ENCODE results near the gene GPHN. TPM values are rescaled to one million over a fixed set of nuclear protein-coding genes. Genes with fewer than 3 reads are reported as not detected.
"Not testable (repeated sequence)": the region's sequence is repeated elsewhere in the genome, so short reads cannot be mapped to it uniquely, and the experiment has no call there.

The GPHN gene
- total RNA-seq, 1 donor, result 7.8 TPM

- no peaks in the 10 kb centered on the region for H3K4me1 ChIP-seq (ENCODE audit: insufficient read depth, low read length)
- no peaks in the 10 kb centered on the region for H3K9me3 ChIP-seq (ENCODE audit: low read depth, low read length)
- H3K27me3 ChIP-seq (ENCODE audit: insufficient read depth, low read length), result no peaks in the 10 kb centered on the region
- no peak overlapping the region for H3K4me3 ChIP-seq (ENCODE audit: low read length)
Observed at GRCh38 chr14:66539034-66539433, 31.1 kb downstream of the GPHN start.

GRCh38 chr14:66540038-66540437 is 32.1 kb downstream of the GPHN start:
- H3K27me3 ChIP-seq (ENCODE audit: insufficient read depth, low read length), result no peaks in the 10 kb centered on the region
- H3K4me3 ChIP-seq (ENCODE audit: low read length), result no peak overlapping the region
- H3K4me1 ChIP-seq (ENCODE audit: insufficient read depth, low read length), result no peaks in the 10 kb centered on the region
- H3K9me3 ChIP-seq (ENCODE audit: low read depth, low read length), result no peaks in the 10 kb centered on the region

- no peaks in the 10 kb centered on the region for H3K4me1 ChIP-seq (ENCODE audit: insufficient read depth, low read length)
- no peaks in the 10 kb centered on the region for H3K27me3 ChIP-seq (ENCODE audit: insufficient read depth, low read length)
- no peak overlapping the region for H3K4me3 ChIP-seq (ENCODE audit: low read length)
- H3K9me3 ChIP-seq (ENCODE audit: low read depth, low read length), result no peaks in the 10 kb centered on the region
Observed at GRCh38 chr14:66541627-66542026, 33.7 kb downstream of the GPHN start.

DNA sequence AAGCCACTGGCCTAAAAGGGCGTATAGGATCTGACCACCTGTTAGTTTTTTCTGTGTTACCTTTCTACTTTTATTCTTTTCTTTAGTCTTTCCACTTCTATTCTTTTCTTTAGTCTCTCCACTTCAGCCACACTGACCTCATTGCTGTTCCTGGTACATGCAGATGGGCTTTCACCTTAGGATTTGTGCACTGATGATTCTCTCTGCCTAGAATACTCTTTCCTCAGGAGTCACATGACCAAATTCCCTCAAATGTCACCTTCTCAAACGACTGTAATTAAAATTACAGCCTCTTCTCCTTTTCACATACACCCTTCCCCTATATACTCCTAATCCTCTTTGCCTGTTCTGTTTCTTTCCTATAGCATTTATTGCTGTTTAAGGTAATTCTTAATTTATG is 36.0 kb downstream of the GPHN start:
- Histone ChIP-seq H3K4me3 (ENCODE audit: low read length) (no peak overlapping the region), H3K4me1 (ENCODE audit: insufficient read depth, low read length) (no peaks in the 10 kb centered on the region), H3K27me3 (ENCODE audit: insufficient read depth, low read length) (no peaks in the 10 kb centered on the region), H3K9me3 (ENCODE audit: low read depth, low read length) (no peaks in the 10 kb centered on the region)

DNA sequence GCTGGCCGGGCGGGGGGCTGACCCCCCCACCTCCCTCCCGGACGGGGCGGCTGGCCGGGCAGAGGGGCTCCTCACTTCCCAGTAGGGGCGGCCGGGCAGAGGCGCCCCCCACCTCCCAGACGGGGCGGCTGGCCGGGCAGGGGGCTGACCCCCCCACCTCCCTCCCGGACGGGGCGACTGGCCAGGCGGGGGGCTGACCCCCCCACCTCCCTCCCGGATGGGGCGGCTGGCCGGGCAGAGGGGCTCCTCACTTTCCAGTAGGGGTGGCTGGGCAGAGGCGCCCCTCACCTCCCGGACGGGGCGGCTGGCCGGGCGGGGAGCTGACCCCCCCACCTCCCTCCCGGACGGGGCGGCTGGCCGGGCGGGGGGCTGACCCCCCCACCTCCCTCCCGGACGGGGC is 37.2 kb downstream of the GPHN start:
- H3K27me3 ChIP-seq (ENCODE audit: insufficient read depth, low read length); H3K9me3 ChIP-seq (ENCODE audit: low read depth, low read length); H3K4me3 ChIP-seq (ENCODE audit: low read length); H3K4me1 ChIP-seq (ENCODE audit: insufficient read depth, low read length): not testable (repeated sequence)

DNA sequence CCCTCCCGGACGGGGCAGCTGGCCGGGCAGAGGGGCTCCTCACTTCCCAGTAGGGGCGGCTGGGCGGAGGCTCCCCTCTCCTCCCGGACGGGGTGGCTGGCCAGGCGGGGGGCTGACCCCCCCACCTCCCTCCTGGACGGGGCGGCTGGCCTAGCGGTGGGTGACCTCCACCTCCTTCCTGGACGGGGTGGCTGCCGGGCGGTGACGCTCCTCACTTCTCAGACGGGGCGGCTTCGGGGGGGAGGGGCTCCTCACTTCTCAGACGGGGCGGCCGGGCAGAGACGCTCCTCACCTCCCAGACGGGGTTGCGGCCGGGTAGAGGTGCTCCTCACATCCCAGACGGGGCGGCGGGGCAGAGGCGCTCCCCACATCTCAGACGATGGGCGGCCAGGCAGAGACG is 37.8 kb downstream of the GPHN start:
- H3K27me3 ChIP-seq (ENCODE audit: insufficient read depth, low read length); H3K9me3 ChIP-seq (ENCODE audit: low read depth, low read length); H3K4me1 ChIP-seq (ENCODE audit: insufficient read depth, low read length); H3K4me3 ChIP-seq (ENCODE audit: low read length): not testable (repeated sequence)

GRCh38 chr14:66563731-66564130 is 55.8 kb downstream of the GPHN start:
- no peaks in the 10 kb centered on the region for H3K4me1 ChIP-seq (ENCODE audit: insufficient read depth, low read length)

DNA sequence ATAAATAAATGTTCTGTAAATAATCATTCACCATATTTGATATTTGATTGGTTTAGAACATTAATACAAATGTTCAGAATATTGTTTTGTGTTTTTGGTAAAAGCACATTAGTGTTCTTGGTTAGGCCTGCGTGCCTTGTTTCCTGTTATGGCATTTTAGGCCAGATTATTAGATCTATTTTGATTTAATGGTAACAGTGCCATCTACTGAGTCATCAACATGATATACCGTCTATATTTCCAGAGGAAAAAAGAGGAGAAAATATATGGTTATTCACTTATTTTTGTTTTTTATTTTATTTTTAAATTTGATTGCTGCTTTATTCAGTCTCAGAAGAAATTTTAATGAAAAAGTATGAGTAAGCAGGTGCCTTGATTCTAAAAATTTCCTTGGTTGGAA is 60.3 kb downstream of the GPHN start:
- no peaks in the 10 kb centered on the region for H3K9me3 ChIP-seq (ENCODE audit: low read depth, low read length)
- no peak overlapping the region for H3K4me3 ChIP-seq (ENCODE audit: low read length)
- H3K27me3 ChIP-seq (ENCODE audit: insufficient read depth, low read length), result no peaks in the 10 kb centered on the region
- H3K4me1 ChIP-seq (ENCODE audit: insufficient read depth, low read length), result no peaks in the 10 kb centered on the region

More at GRCh38 chr14:66563731-66564130, 55.8 kb downstream of the GPHN start:
- Histone ChIP-seq H3K9me3 (ENCODE audit: low read depth, low read length) (no peaks in the 10 kb centered on the region), H3K27me3 (ENCODE audit: insufficient read depth, low read length) (no peaks in the 10 kb centered on the region), H3K4me3 (ENCODE audit: low read length) (no peak overlapping the region)

DNA sequence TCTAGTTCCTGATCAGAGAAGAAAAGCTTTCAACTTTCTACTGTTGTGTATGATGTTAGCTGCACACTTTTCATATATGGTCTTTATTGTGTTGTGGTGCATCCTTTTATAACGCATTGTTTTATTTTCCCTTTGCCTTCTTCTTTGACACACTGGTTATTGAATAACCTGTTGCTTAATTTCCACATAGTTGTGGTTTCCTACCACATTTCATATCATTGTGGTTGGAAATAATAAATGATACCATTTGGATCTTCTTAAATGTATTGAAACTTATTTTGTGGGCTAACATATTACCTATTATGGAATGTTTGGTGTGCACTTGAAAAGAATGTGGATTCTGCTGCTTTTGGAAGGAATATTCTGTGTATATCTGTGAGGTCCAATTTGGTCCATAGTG is 64.9 kb downstream of the GPHN start:
- no peak overlapping the region for H3K4me3 ChIP-seq (ENCODE audit: low read length)
- H3K27me3 ChIP-seq (ENCODE audit: insufficient read depth, low read length), result no peaks in the 10 kb centered on the region
- peaks cover 16% of the 10 kb centered on the region for H3K9me3 ChIP-seq (ENCODE audit: low read depth, low read length)
- H3K4me1 ChIP-seq (ENCODE audit: insufficient read depth, low read length), result no peaks in the 10 kb centered on the region

DNA sequence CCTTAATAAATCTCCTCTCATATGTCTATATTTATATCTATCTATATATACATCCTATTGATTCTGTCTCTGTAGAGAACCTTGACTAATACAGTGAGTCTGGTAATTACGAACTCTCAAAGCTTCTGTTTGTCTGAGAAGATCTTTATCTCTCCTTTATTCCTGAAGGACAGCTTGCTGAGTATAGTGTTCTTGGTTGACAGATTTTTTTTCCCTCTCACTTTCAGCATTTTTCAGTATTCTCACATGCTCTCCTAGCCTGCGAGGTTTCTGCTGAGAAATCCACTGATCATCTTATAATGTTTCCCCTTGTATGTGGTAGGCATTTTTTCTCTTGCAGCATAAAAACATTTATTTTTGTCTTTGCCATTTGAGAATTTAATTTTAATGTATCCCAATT is 67.1 kb downstream of the GPHN start:
- Histone ChIP-seq H3K9me3 (ENCODE audit: low read depth, low read length) (peaks cover 32% of the 10 kb centered on the region), H3K4me1 (ENCODE audit: insufficient read depth, low read length) (no peaks in the 10 kb centered on the region), H3K27me3 (ENCODE audit: insufficient read depth, low read length) (no peaks in the 10 kb centered on the region), H3K4me3 (ENCODE audit: low read length) (no peak overlapping the region)

DNA sequence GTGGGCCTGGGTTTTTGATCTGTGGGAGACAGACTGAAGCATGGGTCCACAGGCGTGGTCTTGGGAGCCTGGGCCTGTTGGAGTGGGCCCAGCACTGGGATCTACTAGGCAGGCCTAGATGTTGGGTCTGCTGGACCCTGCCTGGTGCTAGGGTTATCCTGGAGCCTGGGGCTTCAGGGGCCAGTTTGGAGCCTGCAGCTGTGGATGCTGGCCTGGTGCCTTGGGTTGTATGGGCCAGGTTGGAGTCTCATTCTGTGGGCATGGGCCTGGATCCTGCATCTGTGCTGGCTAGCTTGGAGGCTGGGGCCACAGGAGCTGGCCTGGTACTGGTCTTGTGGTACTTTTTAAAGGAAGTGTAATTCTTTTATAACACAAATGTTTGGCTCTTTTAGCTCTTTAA is 68.0 kb downstream of the GPHN start:
- H3K9me3 ChIP-seq (ENCODE audit: low read depth, low read length), result peaks cover 32% of the 10 kb centered on the region

DNA sequence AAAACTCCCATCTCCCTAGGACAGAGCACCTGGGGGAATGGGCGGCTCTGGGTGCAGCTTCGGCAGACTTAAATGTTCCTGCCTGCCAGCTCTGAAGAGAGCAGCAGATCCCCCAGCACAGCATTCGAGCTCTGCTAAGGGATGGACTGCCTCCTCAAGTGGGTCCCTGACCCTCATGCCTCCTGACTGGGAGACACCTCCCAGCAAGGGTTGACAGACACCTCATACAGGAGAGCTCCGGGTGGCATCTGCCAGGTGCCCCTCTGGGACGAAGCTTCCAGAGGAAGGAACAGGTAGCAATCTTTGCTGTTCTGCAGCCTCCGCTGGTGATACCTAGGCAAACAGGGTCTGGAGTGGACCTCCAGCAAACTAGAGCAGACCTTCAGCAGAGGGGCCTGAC is 79.8 kb downstream of the GPHN start:
- not testable (repeated sequence) for H3K4me3 ChIP-seq (ENCODE audit: low read length); H3K27me3 ChIP-seq (ENCODE audit: insufficient read depth, low read length); H3K9me3 ChIP-seq (ENCODE audit: low read depth, low read length); H3K4me1 ChIP-seq (ENCODE audit: insufficient read depth, low read length)

More for the DNA sequence above, 68.0 kb downstream of the GPHN start:
- Histone ChIP-seq H3K4me1 (ENCODE audit: insufficient read depth, low read length) (no peaks in the 10 kb centered on the region), H3K27me3 (ENCODE audit: insufficient read depth, low read length) (no peaks in the 10 kb centered on the region), H3K4me3 (ENCODE audit: low read length) (no peak overlapping the region)

DNA sequence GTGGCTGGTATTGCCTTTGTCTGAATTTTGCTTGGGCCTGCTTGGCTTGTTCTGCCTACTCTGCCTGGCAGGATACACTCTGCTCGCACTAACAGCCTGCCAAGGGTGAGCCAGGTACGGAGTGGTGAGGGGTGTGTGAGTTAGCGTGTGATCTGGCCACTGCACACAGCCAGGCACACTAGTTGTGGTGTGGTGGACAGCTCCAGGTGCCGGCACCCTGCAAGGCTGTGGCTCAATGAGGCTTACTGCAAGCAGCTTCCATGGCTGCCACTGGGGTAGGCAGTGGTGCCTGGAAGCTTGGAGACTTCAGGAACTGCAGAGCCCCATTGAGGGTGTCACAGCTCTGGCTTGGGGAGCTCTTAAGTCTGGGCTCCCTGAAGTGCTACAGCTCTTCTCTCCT is 87.4 kb downstream of the GPHN start:
- Histone ChIP-seq H3K27me3 (ENCODE audit: insufficient read depth, low read length) (no peaks in the 10 kb centered on the region), H3K4me1 (ENCODE audit: insufficient read depth, low read length) (no peaks in the 10 kb centered on the region), H3K9me3 (ENCODE audit: low read depth, low read length) (no peaks in the 10 kb centered on the region), H3K4me3 (ENCODE audit: low read length) (no peak overlapping the region)

DNA sequence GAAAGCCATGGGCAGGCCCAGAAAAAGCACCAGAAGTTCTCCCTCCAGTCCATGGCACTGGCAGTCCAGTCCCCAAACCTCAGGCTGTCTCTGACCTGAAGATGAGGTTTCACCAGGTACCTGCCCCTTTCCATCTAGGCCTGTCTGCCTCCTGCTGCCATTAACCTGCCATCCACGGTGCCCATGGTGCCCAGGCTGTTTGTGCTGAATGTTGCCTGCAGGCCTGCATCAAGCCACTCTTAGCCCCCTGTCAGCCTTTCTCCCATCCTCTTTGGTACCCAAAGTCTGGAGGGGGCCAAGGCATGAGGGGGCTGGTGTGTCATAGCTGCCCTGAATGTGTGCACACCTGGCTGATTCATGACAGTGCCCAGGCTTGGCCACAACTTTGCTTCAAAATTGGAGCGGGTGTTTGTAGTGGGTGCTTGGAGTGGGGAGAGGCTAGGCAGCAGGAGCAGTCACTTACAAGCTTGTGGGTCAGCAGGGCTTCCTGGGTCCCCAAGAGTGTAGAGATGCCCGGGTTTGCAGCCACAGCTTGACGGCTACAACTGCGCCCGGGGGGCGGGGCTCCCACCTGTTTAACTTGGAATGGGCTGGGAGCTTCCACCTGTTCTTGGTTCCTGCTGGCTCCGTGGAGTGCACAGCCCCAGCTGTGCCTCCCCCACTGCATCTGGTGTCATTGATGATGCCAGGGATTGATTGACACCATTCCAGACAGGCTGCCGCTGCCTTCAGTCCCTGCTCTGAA is 88.5 kb downstream of the GPHN start:
- Histone ChIP-seq H3K27me3 (ENCODE audit: insufficient read depth, low read length) (no peaks in the 10 kb centered on the region), H3K4me1 (ENCODE audit: insufficient read depth, low read length) (no peaks in the 10 kb centered on the region), H3K4me3 (ENCODE audit: low read length) (no peak overlapping the region), H3K9me3 (ENCODE audit: low read depth, low read length) (no peaks in the 10 kb centered on the region)

DNA sequence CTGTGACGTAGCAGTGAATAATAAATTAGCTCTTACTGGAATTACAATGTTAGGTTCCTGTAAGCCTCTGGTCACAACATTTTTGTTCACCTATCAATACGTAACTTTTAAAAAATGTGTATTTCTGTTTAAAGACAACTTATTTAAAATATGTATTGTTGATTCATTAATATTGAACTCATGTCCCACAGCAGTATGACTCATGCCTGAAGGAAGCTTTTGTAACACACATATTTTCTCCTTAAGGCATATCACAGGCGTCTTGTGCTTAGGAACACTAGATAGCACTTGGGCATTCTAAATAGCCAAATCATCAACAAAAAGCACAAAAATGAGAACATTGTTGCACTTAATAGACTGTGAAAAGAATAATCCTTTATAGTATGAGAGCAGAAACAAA is 92.5 kb downstream of the GPHN start:
- Histone ChIP-seq H3K9me3 (ENCODE audit: low read depth, low read length) (no peaks in the 10 kb centered on the region), H3K27me3 (ENCODE audit: insufficient read depth, low read length) (no peaks in the 10 kb centered on the region)

GRCh38 chr14:66601932-66602578 is 94.1 kb downstream of the GPHN start:
- H3K4me1 ChIP-seq (ENCODE audit: insufficient read depth, low read length), result no peaks in the 10 kb centered on the region
- H3K4me3 ChIP-seq (ENCODE audit: low read length), result no peak overlapping the region
- H3K9me3 ChIP-seq (ENCODE audit: low read depth, low read length), result no peaks in the 10 kb centered on the region
- no peaks in the 10 kb centered on the region for H3K27me3 ChIP-seq (ENCODE audit: insufficient read depth, low read length)

More for the DNA sequence above, 92.5 kb downstream of the GPHN start:
- Histone ChIP-seq H3K4me3 (ENCODE audit: low read length) (no peak overlapping the region), H3K4me1 (ENCODE audit: insufficient read depth, low read length) (no peaks in the 10 kb centered on the region)

All from mononuclear cell (primary cell).